Measurements from ENCODE around the gene IRS1. TPM values are rescaled to one million over a fixed set of nuclear protein-coding genes. Genes with fewer than 3 reads are reported as not detected.

The IRS1 gene
- total RNA-seq, 4 donors from 2014 or later: 17.4 to 39.0 (median 25.3) TPM

- no peak for ATAC-seq
- 57 to 78% methylated on average over 1 of the region's 1 CpG for WGBS, 2 donors (ENCODE audit: low coverage in 1 of 2)
- Histone ChIP-seq H3K4me3 (no peak overlapping the region), H3K27me3 (no peaks in the 10 kb centered on the region), H3K36me3 (no peaks in the 10 kb centered on the region), H3K9me3 (no peaks in the 10 kb centered on the region), H3K27ac (no peak overlapping the region), H3K4me1 (peaks cover 0 to 23% (median 0%) of the 10 kb centered on the region in 3 donors)
- no peak for TF ChIP-seq POLR2AphosphoS5 (IDR thresholded peaks at IDR 0.05)
- TF ChIP-seq CTCF (IDR thresholded peaks at IDR 0.05): no peak
- no peak for TF ChIP-seq EP300 (IDR thresholded peaks at IDR 0.05)
- TF ChIP-seq POLR2A (IDR thresholded peaks at IDR 0.05): no peak
Measured at GRCh38 chr2:226727251-226727650, 72.4 kb downstream of the IRS1 start.

- no peak overlapping the region for H3K4me3 ChIP-seq
Measured at GRCh38 chr2:226726546-226726945, 73.1 kb downstream of the IRS1 start.

GRCh38 chr2:226725126-226725860 lies 74.3 kb downstream of the IRS1 start:
- Histone ChIP-seq H3K9me3 (no peaks in the 10 kb centered on the region), H3K4me3 (no peak overlapping the region), H3K27ac (peak overlapping the region in 3 of 4 donors; percentile 30 to 61 (median 39)), H3K27me3 (no peaks in the 10 kb centered on the region), H3K36me3 (no peaks in the 10 kb centered on the region), H3K4me1 (peaks cover 0 to 23% (median 0%) of the 10 kb centered on the region in 3 donors)
- ATAC-seq: no peak
- no peak for TF ChIP-seq POLR2A (IDR thresholded peaks at IDR 0.05)
- no peak for TF ChIP-seq EP300 (IDR thresholded peaks at IDR 0.05)
- 39 to 43% methylated on average over 10 of the region's 10 CpGs for WGBS, 2 donors (ENCODE audit: low coverage in 1 of 2)

More at GRCh38 chr2:226726546-226726945, 73.1 kb downstream of the IRS1 start:
- TF ChIP-seq POLR2A (IDR thresholded peaks at IDR 0.05): no peak
- Histone ChIP-seq H3K9me3 (no peaks in the 10 kb centered on the region), H3K36me3 (no peaks in the 10 kb centered on the region), H3K4me1 (peaks cover 0 to 23% (median 0%) of the 10 kb centered on the region in 3 donors), H3K27ac (no peak overlapping the region), H3K27me3 (no peaks in the 10 kb centered on the region)
- 74 to 100% methylated on average over 1 to 2 of the region's 2 CpGs for WGBS, 2 donors (ENCODE audit: low coverage in 1 of 2)
- ATAC-seq: no peak

- TF ChIP-seq CTCF (IDR thresholded peaks at IDR 0.05) (no peak), EP300 (IDR thresholded peaks at IDR 0.05) (no peak), POLR2AphosphoS5 (IDR thresholded peaks at IDR 0.05) (no peak), POLR2A (IDR thresholded peaks at IDR 0.05) (no peak)
- Histone ChIP-seq H3K9me3 (no peaks in the 10 kb centered on the region), H3K4me1 (peaks cover 0 to 23% (median 0%) of the 10 kb centered on the region in 3 donors), H3K36me3 (no peaks in the 10 kb centered on the region), H3K27ac (peak overlapping the region in 1 of 4 donors; percentile 9), H3K27me3 (no peaks in the 10 kb centered on the region), H3K4me3 (no peak overlapping the region)
- WGBS, 2 donors (ENCODE audit: low coverage in 1 of 2): 40 to 48% methylated on average over 1 to 4 of the region's 5 CpGs
- no peak for ATAC-seq
Measured at GRCh38 chr2:226721541-226721940, 78.1 kb downstream of the IRS1 start.

GRCh38 chr2:226720948-226721347 lies 78.7 kb downstream of the IRS1 start:
- no peaks in the 10 kb centered on the region for H3K27me3 ChIP-seq
- H3K4me1 ChIP-seq: peaks cover 0 to 23% (median 0%) of the 10 kb centered on the region in 3 donors
- H3K9me3 ChIP-seq: no peaks in the 10 kb centered on the region
- peak overlapping the region in 1 of 4 donors; percentile 9 for H3K27ac ChIP-seq
- TF ChIP-seq EP300 (IDR thresholded peaks at IDR 0.05) (no peak), POLR2A (IDR thresholded peaks at IDR 0.05) (no peak), POLR2AphosphoS5 (IDR thresholded peaks at IDR 0.05) (no peak), CTCF (IDR thresholded peaks at IDR 0.05) (no peak)
- ATAC-seq: no peak
- WGBS, 2 donors (ENCODE audit: low coverage in 1 of 2): 87% methylated on average over 4 to 5 of the region's 5 CpGs
- no peaks in the 10 kb centered on the region for H3K36me3 ChIP-seq
- H3K4me3 ChIP-seq: no peak overlapping the region

- H3K36me3 ChIP-seq: no peaks in the 10 kb centered on the region
- H3K27ac ChIP-seq: no peak overlapping the region
- no peaks in the 10 kb centered on the region for H3K4me1 ChIP-seq
- no peak for TF ChIP-seq POLR2AphosphoS5 (IDR thresholded peaks at IDR 0.05)
- TF ChIP-seq EP300 (IDR thresholded peaks at IDR 0.05): no peak
- no peak for TF ChIP-seq CTCF (IDR thresholded peaks at IDR 0.05)
- no peak for TF ChIP-seq POLR2A (IDR thresholded peaks at IDR 0.05)
- H3K4me3 ChIP-seq: no peak overlapping the region
- no peak for ATAC-seq
- H3K27me3 ChIP-seq: no peaks in the 10 kb centered on the region
- no peaks in the 10 kb centered on the region for H3K9me3 ChIP-seq
- 80 to 89% methylated on average over 1 of the region's 1 CpG for WGBS, 2 donors (ENCODE audit: low coverage in 1 of 2)
Measured at GRCh38 chr2:226717719-226718118, 81.9 kb downstream of the IRS1 start.
